NCI-H1092 (cell line): Measurements from ENCODE around the gene FGD1.
A peak's percentile ranks its signal among the peaks of the same experiment; 100 is the strongest.
"Not testable (repeated sequence)": the region's sequence is repeated elsewhere in the genome, so short reads cannot be mapped to it uniquely, and the experiment has no call there.

Experiments used
- DNase-seq: peaks from one replicate; lab custom pipeline; 2025; lab: John Stamatoyannopoulos, UW

FGD1 gene

GRCh38 chrX:54495814-54496516 is at the start of gene FGD1:
TSS of gene FGD1 (minus strand) at chrX:54496234. CDS start at chrX:54495432, 802 bp downstream.
- DNase-seq = peak; percentile 57

DNA sequence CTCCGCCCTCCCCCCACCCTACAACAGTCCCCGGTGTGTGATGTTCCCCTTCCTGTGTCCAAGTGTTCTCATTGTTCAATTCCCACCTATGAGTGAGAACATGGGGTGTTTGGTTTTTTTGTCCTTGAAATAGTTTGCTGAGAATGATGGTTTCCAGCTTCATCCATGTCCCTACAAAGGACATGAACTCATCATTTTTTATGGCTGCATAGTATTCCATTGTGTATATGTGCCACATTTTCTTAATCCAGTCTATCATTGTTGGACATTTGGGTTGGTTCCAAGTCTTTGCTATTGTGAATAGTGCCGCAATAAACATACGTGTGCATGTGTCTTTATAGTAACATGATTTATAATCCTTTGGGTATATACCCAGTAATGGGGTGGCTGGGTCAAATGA is 46.2 kb upstream of the FGD1 start:
- not testable (repeated sequence) for DNase-seq

- DNase-seq = no peak
Measured at GRCh38 chrX:54540289-54540688, 44.3 kb upstream of the FGD1 start.

- DNase-seq = no peak
Measured at GRCh38 chrX:54534271-54534670, 38.2 kb upstream of the FGD1 start.

- no peak for DNase-seq
Measured at GRCh38 chrX:54530357-54530900, 34.4 kb upstream of the FGD1 start.

GRCh38 chrX:54529552-54530356 is 33.7 kb upstream of the FGD1 start, which contains the start of gene GNL3L:
TSS of gene GNL3L (plus strand) at chrX:54530219. CDS start at chrX:54532567, 2,348 bp downstream.
- DNase-seq = peak; percentile 87

- no peak for DNase-seq
Measured at GRCh38 chrX:54529151-54529550, 33.1 kb upstream of the FGD1 start.

- no peak for DNase-seq
Measured at GRCh38 chrX:54509400-54509799, 13.4 kb upstream of the FGD1 start.

DNA sequence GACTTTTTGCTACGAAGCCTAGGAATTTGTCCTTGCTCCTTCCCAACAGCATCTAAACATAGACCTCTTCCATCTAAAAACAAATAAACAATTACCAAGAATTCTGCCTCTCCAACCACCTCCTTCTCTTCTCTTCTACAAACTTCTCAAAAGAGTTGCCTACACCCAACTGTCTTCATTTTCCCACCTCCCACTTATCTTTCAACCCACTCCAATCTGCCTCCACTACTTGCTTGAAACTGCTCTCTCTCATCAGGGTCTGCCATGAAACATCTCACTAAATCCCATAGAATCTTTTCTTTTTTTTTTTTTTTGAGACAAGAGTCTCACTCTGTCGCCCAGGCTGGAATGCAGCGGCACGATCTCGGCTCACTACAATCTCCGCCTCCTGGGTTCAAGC is 902 bp upstream of the FGD1 start:
- DNase-seq = no peak

- no peak for DNase-seq
Measured at GRCh38 chrX:54496517-54496852, 451 bp upstream of the FGD1 start.

DNA sequence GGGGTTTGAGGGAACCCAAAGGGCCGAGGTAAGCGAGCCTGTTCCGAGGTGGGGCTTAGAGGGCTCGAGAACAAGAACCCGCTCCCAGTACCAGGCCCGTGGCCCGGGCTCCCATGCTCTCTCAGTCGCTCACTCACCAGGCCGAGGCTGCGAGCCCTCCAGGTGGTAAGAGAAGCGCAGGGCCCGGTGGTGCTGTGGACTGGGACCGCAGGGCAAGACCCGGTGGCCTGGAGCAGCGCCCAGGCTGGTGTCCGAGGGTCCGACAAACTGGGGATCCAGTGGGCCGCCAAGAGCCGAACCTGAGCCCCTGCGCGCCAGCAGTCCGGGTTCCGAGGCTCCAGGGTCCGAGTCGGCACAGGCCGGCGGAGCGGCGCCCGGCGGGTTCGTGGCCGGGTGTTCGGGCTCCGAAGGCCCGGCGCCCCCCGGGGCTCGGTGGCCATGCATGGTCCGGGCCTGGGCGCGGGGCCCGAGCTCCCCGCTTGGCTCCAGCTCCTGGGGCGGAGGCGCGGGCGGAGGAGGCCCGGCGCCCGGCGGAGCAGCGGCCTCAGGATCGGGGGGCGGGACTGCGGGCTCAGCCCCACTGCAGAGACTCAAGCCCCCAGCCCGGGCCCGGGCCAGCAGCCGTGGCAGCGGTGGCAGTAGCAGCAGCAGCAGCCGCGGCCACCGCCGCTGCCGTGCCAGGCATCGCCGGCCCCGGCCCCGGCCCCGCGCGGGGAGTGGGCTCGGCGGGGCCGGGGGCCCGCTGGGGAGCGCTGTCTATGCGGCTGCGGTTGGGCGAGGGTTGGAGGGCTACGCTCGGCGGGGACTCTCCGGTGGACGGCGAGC is 833 bp downstream of the FGD1 start:
- peak; percentile 1 for DNase-seq

GRCh38 chrX:54494166-54494988 is 1.7 kb downstream of the FGD1 start:
- DNase-seq = no peak

DNA sequence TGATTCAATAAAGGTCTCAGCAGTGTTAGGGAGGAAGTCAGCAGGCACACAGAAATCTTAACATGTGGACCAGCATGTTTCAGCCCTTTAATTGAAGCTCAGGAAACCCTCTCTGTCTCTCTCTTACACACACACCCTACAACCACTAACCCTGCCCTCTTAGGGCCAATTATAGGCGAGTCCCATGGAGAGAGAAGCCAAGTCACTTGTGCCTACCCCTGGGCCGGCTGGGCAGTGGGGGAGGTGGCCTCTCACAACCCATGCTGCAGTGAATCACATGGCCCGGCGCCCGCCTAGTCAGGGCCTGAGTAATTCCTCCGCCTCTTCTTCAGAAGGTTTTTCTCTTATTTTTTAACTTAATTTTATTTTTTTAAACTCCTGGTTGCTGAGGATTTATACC is 3.7 kb downstream of the FGD1 start:
- no peak for DNase-seq

- not testable (repeated sequence) for DNase-seq
Measured at GRCh38 chrX:54489819-54490218, 6.2 kb downstream of the FGD1 start.

- DNase-seq = no peak
Measured at GRCh38 chrX:54484666-54485065, 11.4 kb downstream of the FGD1 start.

- no peak for DNase-seq
Measured at GRCh38 chrX:54483946-54484345, 12.1 kb downstream of the FGD1 start.

- no peak for DNase-seq
Measured at GRCh38 chrX:54482839-54483593, 13.0 kb downstream of the FGD1 start.

DNA sequence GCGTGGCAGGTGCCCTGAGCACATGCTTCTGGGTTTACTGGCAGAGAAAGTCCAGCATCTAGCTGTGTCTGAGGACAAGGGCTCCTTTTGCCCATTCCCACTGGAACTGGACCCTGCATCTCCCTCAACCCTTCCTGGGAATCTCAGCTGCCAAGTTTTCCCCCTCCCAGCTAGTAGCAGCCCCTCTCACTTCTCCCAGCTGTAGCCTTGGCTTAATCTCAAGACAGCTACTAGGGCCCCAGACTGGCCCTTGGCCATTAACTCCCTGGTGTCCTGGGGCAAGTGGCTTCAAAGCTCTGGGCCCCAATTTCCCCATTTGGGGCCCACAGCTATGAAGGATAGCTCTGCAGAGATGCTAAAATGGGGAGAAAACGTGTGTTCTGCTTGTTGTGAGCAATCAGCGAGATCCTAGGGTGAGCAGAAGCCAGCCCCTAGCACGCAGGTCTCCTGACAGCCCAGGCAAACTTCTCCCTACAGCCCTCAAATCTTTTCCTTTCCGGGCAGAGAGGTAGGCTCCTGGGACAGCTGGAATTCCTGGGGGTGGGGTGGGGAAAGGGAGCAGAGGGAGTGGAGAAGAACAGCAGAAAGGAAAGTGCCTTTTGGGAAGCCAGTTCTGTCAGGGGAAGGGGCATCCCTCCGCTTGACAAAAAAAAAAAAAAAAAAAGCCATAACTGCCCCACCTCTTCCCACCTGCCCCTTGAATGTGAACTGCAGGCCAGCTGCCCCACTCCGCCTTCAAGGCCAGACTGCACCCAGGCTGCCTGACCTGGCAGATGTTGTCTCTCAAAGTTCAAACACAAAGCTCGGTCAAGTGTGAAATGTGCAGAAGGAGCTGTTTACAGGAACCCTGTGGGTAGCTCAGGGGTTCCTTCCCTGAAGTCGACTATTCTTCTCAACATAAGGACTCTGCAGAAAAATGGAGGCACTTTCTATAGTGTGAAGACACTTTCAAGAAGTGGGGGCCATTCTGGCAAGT is 16.6 kb downstream of the FGD1 start:
- no peak for DNase-seq
